Gastrocnemius medialis (tissue), 4 donors: ENCODE data around the gene ZSCAN4.

ENCODE experiments used
- POLR2A ChIP-seq, 2 donors: fragments of 450-650 bp; IDR thresholded peaks; one replicate each; pipeline ENCODE4 v1.6.1; 2017; ENCODE audit warnings: antibody characterized with exemption in 2 of 2, mild to moderate bottlenecking in 2 of 2, moderate library complexity in 2 of 2
- TF ChIP-seq, protein P1 (sequence below), 5 experiments: fragments of 450-650 bp in 3 of 5; fragments of 200-600 bp in 2 of 5; sonication (generic) in 2 of 5; IDR thresholded peaks in 4 of 5; conservative IDR thresholded peaks in 1 of 5; 1 replicate in 4 of 5; 2 replicates in 1 of 5; pipeline ENCODE4 v1.5.1; 2016 to 2019; ENCODE audit warnings: antibody characterized with exemption in 5 of 5, mild to moderate bottlenecking in 3 of 5, moderate library complexity in 3 of 5

GRCh38 chr19:57688011-57688763 lies 19.5 kb downstream of the ZSCAN4 start:
- TF ChIP-seq, protein P1, sequence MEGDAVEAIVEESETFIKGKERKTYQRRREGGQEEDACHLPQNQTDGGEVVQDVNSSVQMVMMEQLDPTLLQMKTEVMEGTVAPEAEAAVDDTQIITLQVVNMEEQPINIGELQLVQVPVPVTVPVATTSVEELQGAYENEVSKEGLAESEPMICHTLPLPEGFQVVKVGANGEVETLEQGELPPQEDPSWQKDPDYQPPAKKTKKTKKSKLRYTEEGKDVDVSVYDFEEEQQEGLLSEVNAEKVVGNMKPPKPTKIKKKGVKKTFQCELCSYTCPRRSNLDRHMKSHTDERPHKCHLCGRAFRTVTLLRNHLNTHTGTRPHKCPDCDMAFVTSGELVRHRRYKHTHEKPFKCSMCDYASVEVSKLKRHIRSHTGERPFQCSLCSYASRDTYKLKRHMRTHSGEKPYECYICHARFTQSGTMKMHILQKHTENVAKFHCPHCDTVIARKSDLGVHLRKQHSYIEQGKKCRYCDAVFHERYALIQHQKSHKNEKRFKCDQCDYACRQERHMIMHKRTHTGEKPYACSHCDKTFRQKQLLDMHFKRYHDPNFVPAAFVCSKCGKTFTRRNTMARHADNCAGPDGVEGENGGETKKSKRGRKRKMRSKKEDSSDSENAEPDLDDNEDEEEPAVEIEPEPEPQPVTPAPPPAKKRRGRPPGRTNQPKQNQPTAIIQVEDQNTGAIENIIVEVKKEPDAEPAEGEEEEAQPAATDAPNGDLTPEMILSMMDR (IDR thresholded peaks at IDR 0.05 in 4 of 5, conservative IDR thresholded peaks at IDR 0.05 in 1 of 5) = no peak
- TF ChIP-seq POLR2A (IDR thresholded peaks at IDR 0.05) = no peak
